ENCODE results near the gene TBC1D19. TPM values are rescaled to one million over a fixed set of nuclear protein-coding genes. Genes with fewer than 3 reads are reported as not detected.
A peak's percentile ranks its signal among the peaks of the same experiment; 100 is the strongest.

The TBC1D19 gene
- total RNA-seq, 1 experiment from 2014 or later = 4.0 TPM

DNA sequence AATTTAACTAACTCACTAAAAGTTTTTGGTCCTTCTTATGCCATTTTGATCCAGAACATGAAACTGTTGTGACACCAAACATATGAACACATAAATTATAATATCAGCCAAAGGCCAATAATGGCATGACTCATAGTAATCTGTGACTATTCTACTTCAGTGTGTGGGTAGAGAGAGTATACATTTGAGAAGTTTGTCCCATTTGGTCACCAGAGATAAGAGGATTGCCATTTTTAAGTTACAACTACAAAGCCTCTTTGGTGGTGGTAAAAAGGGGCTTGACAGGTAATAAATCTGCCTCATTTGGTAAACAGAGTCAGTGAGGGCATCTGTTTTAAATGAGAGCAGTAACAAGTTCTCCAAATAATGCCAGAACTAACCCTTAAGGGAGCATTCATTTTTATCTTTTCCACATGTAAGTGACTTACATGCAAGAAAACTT, 117.9 kb downstream of the TBC1D19 start:
- Histone ChIP-seq H3K4me2 (ENCODE audit: low read length) (no peak overlapping the region), H3K9ac (ENCODE audit: low read length) (no peak overlapping the region), H3K79me2 (ENCODE audit: low read length) (no peaks in the 10 kb centered on the region), H3F3A (ENCODE audit: low read length, unreplicated experiment) (no peaks in the 10 kb centered on the region), H3K4me3 (ENCODE audit: low read length) (no peak overlapping the region), H3K27ac (ENCODE audit: low read length) (no peak overlapping the region), H4K20me1 (ENCODE audit: low read length) (no peaks in the 10 kb centered on the region), H3K27me3 (ENCODE audit: low read length) (no peaks in the 10 kb centered on the region), H2AFZ (ENCODE audit: low read length) (no peak overlapping the region), H3K9me2 (replicated peaks; ENCODE audit: low read length) (no peaks in the 10 kb centered on the region), H3K4me1 (ENCODE audit: insufficient read depth, low read length) (peaks cover 5% of the 10 kb centered on the region; the same call in 1 of the 2 replicates), H3K9me3 (ENCODE audit: low read length) (no peaks in the 10 kb centered on the region), H3K36me3 (ENCODE audit: low read depth, low read length) (no peaks in the 10 kb centered on the region)
- BruUV-seq (replicated peaks) = no TSS peak
- CTCF ChIA-PET = no interaction called here
- DNase-seq (peak; percentile 45), ATAC-seq (peak; percentile 27; the same call in 1 of the 2 replicates)
- TF ChIP-seq EZH2phosphoT487 (IDR thresholded peaks at IDR 0.05; ENCODE audit: borderline replicate concordance, low read length) (no peak), EZH2 (IDR thresholded peaks at IDR 0.05; ENCODE audit: low read length, unreplicated experiment) (no peak)
- TF ChIP-seq, protein P1, sequence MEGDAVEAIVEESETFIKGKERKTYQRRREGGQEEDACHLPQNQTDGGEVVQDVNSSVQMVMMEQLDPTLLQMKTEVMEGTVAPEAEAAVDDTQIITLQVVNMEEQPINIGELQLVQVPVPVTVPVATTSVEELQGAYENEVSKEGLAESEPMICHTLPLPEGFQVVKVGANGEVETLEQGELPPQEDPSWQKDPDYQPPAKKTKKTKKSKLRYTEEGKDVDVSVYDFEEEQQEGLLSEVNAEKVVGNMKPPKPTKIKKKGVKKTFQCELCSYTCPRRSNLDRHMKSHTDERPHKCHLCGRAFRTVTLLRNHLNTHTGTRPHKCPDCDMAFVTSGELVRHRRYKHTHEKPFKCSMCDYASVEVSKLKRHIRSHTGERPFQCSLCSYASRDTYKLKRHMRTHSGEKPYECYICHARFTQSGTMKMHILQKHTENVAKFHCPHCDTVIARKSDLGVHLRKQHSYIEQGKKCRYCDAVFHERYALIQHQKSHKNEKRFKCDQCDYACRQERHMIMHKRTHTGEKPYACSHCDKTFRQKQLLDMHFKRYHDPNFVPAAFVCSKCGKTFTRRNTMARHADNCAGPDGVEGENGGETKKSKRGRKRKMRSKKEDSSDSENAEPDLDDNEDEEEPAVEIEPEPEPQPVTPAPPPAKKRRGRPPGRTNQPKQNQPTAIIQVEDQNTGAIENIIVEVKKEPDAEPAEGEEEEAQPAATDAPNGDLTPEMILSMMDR (conservative IDR thresholded peaks at IDR 0.05; ENCODE audit: low read depth, low read length) = no peak
- intact Hi-C loops (cut with micrococcal nuclease) = no loop called here
- POLR2A ChIA-PET (ENCODE audit: unreplicated experiment) = no interaction called here

DNA sequence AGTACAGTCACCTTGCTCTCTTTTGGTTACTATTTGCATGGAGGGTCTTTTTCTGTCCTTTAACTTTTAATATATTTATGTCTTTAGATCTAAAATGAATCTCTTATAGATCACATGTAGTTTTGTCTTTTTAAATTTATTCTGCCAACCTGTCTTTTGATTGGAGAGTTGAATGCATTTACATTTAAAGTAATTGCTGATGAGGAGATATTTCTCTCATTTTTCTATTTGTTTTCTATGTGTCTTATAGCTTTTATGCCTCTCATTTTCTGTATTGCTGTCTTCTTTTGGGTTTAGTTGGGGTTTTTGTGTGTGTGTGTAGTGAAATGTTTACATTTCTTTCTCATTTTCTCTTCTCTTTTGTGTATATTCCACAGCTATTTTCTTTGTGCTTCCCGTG, 123.5 kb downstream of the TBC1D19 start:
- no peaks in the 10 kb centered on the region for H3K9me2 ChIP-seq (replicated peaks; ENCODE audit: low read length)
- no peak overlapping the region for H3K4me3 ChIP-seq (ENCODE audit: low read length)
- ATAC-seq (no peak), DNase-seq (no peak)
- no peaks in the 10 kb centered on the region for H3K27me3 ChIP-seq (ENCODE audit: low read length)
- no peaks in the 10 kb centered on the region for H3K9me3 ChIP-seq (ENCODE audit: low read length)
- TF ChIP-seq EZH2phosphoT487 (IDR thresholded peaks at IDR 0.05; ENCODE audit: borderline replicate concordance, low read length) (no peak), EZH2 (IDR thresholded peaks at IDR 0.05; ENCODE audit: low read length, unreplicated experiment) (no peak)
- TF ChIP-seq, protein P1 (conservative IDR thresholded peaks at IDR 0.05; ENCODE audit: low read depth, low read length) = no peak
- H3K27ac ChIP-seq (ENCODE audit: low read length) = no peak overlapping the region
- ChIA-PET CTCF (no interaction called here), POLR2A (ENCODE audit: unreplicated experiment) (interaction anchor here (0.6 kb wide), 1 partner anchor 17 kb away, joined by 3 read pairs; no protein-coding TSS in a partner anchor)
- H3F3A ChIP-seq (ENCODE audit: low read length, unreplicated experiment) = no peaks in the 10 kb centered on the region
- H3K9ac ChIP-seq (ENCODE audit: low read length) = no peak overlapping the region
- BruUV-seq (replicated peaks) = no TSS peak
- H3K4me2 ChIP-seq (ENCODE audit: low read length) = no peak overlapping the region
- H3K36me3 ChIP-seq (ENCODE audit: low read depth, low read length) = no peaks in the 10 kb centered on the region
- intact Hi-C loops (cut with micrococcal nuclease) = no loop called here
- no peaks in the 10 kb centered on the region for H4K20me1 ChIP-seq (ENCODE audit: low read length)
- no peaks in the 10 kb centered on the region for H3K4me1 ChIP-seq (ENCODE audit: insufficient read depth, low read length)
- H3K79me2 ChIP-seq (ENCODE audit: low read length) = no peaks in the 10 kb centered on the region
- no peak overlapping the region for H2AFZ ChIP-seq (ENCODE audit: low read length)

DNA sequence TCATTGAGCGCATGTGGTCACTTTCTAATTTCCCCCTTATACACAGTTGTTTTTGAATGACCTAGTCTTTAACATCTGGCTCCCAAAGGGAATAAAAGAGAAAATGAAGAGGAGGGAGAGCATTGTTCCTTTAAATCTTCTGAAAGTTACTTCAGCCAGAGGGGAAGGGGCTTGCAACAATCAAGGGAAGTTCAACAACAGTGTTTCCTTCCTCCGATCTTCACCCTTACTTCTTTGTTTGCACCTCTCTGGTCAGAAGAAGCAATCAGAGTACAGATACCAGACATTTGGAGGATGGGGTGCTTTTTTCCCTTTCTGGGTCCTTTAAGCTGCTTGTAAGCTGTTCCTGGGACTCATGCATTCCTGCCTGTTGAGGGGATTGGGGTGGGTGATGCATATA, 125.4 kb downstream of the TBC1D19 start:
- H3K9ac ChIP-seq (ENCODE audit: low read length) = no peak overlapping the region
- no peak for ATAC-seq
- no peaks in the 10 kb centered on the region for H4K20me1 ChIP-seq (ENCODE audit: low read length)
- ChIA-PET CTCF (no interaction called here), POLR2A (ENCODE audit: unreplicated experiment) (no interaction called here)
- intact Hi-C loops (cut with micrococcal nuclease) = no loop called here
- H2AFZ ChIP-seq (ENCODE audit: low read length) = no peak overlapping the region
- H3K9me2 ChIP-seq (replicated peaks; ENCODE audit: low read length) = no peaks in the 10 kb centered on the region
- no peak for TF ChIP-seq EZH2 (IDR thresholded peaks at IDR 0.05; ENCODE audit: low read length, unreplicated experiment)
- TF ChIP-seq, protein P1 (conservative IDR thresholded peaks at IDR 0.05; ENCODE audit: low read depth, low read length) = no peak
- no peak for TF ChIP-seq EZH2phosphoT487 (IDR thresholded peaks at IDR 0.05; ENCODE audit: borderline replicate concordance, low read length)
- no peaks in the 10 kb centered on the region for H3F3A ChIP-seq (ENCODE audit: low read length, unreplicated experiment)
- no peaks in the 10 kb centered on the region for H3K36me3 ChIP-seq (ENCODE audit: low read depth, low read length)
- no peaks in the 10 kb centered on the region for H3K79me2 ChIP-seq (ENCODE audit: low read length)
- H3K9me3 ChIP-seq (ENCODE audit: low read length) = no peaks in the 10 kb centered on the region
- no peak for DNase-seq
- no peak overlapping the region for H3K4me2 ChIP-seq (ENCODE audit: low read length)
- H3K4me1 ChIP-seq (ENCODE audit: insufficient read depth, low read length) = no peaks in the 10 kb centered on the region
- no peak overlapping the region for H3K4me3 ChIP-seq (ENCODE audit: low read length)
- no peaks in the 10 kb centered on the region for H3K27me3 ChIP-seq (ENCODE audit: low read length)
- no peak overlapping the region for H3K27ac ChIP-seq (ENCODE audit: low read length)
- no TSS peak for BruUV-seq (replicated peaks)

Measured in PC-3 (cell line).